Heart left ventricle (tissue), 16 donors: ENCODE measurements around the gene RARRES2. TPM values are rescaled to one million over a fixed set of nuclear protein-coding genes. Genes with fewer than 3 reads are reported as not detected.

Experiments used
- ATAC-seq, 4 donors: fragments of 200-7000 bp; cut with Tn5 transposase; one replicate each; pipeline ENCODE4 v1.9.1; 2020 to 2022; ENCODE audit warnings: moderate library complexity in 4 of 4, mild to moderate bottlenecking in 3 of 4, moderate number of reproducible peaks in 1 of 4
- DNase-seq, 5 donors: peaks; one replicate each; pipeline ENCODE4 v3.0.0-alpha.2; 2020
- H3K27ac ChIP-seq, 12 donors: fragments of 200-600 bp; sonication (generic) in 4 of 12; one replicate each; pipeline versions ENCODE4 v1.5.0 to v1.8.0; 2016 to 2022; ENCODE audit warnings: mild to moderate bottlenecking in 2 of 12
- H3K27me3 ChIP-seq, 9 donors: fragments of 200-600 bp; sonication (generic) in 2 of 9; one replicate each; pipeline versions ENCODE4 v1.5.1 to v1.8.0; 2016 to 2022; ENCODE audit warnings: mild to moderate bottlenecking in 3 of 9
- H3K36me3 ChIP-seq, 9 donors: fragments of 200-600 bp; sonication (generic) in 2 of 9; one replicate each; pipeline versions ENCODE4 v1.5.0 to v1.8.0; 2018 to 2022; ENCODE audit warnings: mild to moderate bottlenecking in 2 of 9
- H3K4me1 ChIP-seq, 12 donors: fragments of 200-600 bp; sonication (generic) in 4 of 12; one replicate each; pipeline versions ENCODE4 v1.5.0 to v1.8.0; 2016 to 2022; ENCODE audit warnings: mild to moderate bottlenecking in 3 of 12
- H3K4me3 ChIP-seq, 12 donors: fragments of 200-600 bp; sonication (generic) in 4 of 12; one replicate each; pipeline versions ENCODE4 v1.5.0 to v1.8.0; 2017 to 2022; ENCODE audit warnings: mild to moderate bottlenecking in 9 of 12, moderate library complexity in 4 of 12
- H3K9me3 ChIP-seq, 12 donors: fragments of 200-600 bp; sonication (generic) in 4 of 12; one replicate each; pipeline versions ENCODE4 v1.5.0 to v1.8.0; 2016 to 2022; ENCODE audit warnings: mild to moderate bottlenecking in 1 of 12
- POLR2A ChIP-seq, 2 donors: fragments of 450-650 bp; IDR thresholded peaks; one replicate each; pipeline ENCODE4 v1.6.1; 2017; ENCODE audit warnings: antibody characterized with exemption in 2 of 2, mild to moderate bottlenecking in 2 of 2, moderate library complexity in 2 of 2
- WGBS, 4 donors: extraction: QIAGEN DNeasy Blood & Tissue Kit in 2 of 4; methylation state at CpG; one replicate each; pipeline versions ENCODE4 v1.1.5 to v1.1.7; 2013 to 2018; 5-methylcytosine and 5-hydroxymethylcytosine counted together
- intact Hi-C, 10 donors: fragments of 100-400 bp; cut with DNase I; formaldehyde crosslinking; loops; one replicate each; pipeline versions ENCODE4 v1.11.1 to v1.14.2; 2022
- polyA plus RNA-seq, 2 donors: library from polyadenylated mRNA; stranded (reverse); fragments of 200-250 nt; gene quantifications; one replicate each; pipeline ENCODE4 v1.2.3, GENCODE V29; 2013
- total RNA-seq, 9 donors: library from RNA; depleted of rRNA in 2 of 9; stranded (reverse); fragments of >200 nt in 2 of 9; fragmentation: NEBNext Ultra II Directional in 3 of 9; extraction: Animal tissue kit (Norgen Biotek cat#: 25700) in 3 of 9; gene quantifications; one replicate each; pipeline versions ENCODE4 v1.1.0 to v1.2.4, GENCODE V29; 2016 to 2023
- TF ChIP-seq, protein P1 (sequence below), 12 donors: fragments of 200-600 bp; sonication (generic) in 4 of 12; IDR thresholded peaks; one replicate each; pipeline versions ENCODE4 v1.5.0 to v1.8.0; 2018 to 2022; ENCODE audit warnings: antibody characterized with exemption in 12 of 12, mild to moderate bottlenecking in 5 of 12
- donor health status: ischemic (EF 13 %, LVEDD 7.1; RV severe dilation, severe dysfunction).
- donor health status: healthy with polysubstance abuse.
- donor health status: DM: no; HTN: yes; CAD: no.
- donor health status: DM: no; HTN: no; CAD: no.
- donor health status: ischemic (EF 25% LVEDD 6.9; RV normal size, moderate dysfunction).
- donor health status: ischemic (EF 25% LVEDD 5.7; RV mildly dilated, moderate dysfunction).
- donor health status: healthy.
- donor health status: DM: yes; HTN: yes; CAD: no.
- donor health status: ischemic (EF 35%, LVEDD 5.7; RV mildly dilated, moderate dysfunction).
- donor health status: nonischemic (EF 11% LVEDD 7.7; RV severe dilation, severe dysfunction).
- donor health status: DM: yes; HTN: yes; CAD: no.
- donor health status: PGD.
- donor health status: ischemic (EF 29% LVEDD 5.4; RV normal size, mild dysfunction).
- donor health status: nonischemic (EF 23%, LVEDD 6.1; RV moderate dilation, normal function).

Gene RARRES2
- total and polyA plus RNA-seq, 11 donors = 3.9 to 108 (median 12.6) TPM

- ATAC-seq = no peak
- peaks cover 0 to 6% (median 0%) of the 10 kb centered on the region in 12 donors for H3K4me1 ChIP-seq
- H3K36me3 ChIP-seq = peaks cover 0 to 3% (median 0%) of the 10 kb centered on the region in 9 donors
- peak overlapping the region in 1 of 12 donors; percentile 64 for H3K27ac ChIP-seq
- 86 to 93% (median 89%) methylated on average over 8 of the region's 8 CpGs for WGBS, 4 donors
- no peak overlapping the region for H3K4me3 ChIP-seq
- TF ChIP-seq, protein P1, sequence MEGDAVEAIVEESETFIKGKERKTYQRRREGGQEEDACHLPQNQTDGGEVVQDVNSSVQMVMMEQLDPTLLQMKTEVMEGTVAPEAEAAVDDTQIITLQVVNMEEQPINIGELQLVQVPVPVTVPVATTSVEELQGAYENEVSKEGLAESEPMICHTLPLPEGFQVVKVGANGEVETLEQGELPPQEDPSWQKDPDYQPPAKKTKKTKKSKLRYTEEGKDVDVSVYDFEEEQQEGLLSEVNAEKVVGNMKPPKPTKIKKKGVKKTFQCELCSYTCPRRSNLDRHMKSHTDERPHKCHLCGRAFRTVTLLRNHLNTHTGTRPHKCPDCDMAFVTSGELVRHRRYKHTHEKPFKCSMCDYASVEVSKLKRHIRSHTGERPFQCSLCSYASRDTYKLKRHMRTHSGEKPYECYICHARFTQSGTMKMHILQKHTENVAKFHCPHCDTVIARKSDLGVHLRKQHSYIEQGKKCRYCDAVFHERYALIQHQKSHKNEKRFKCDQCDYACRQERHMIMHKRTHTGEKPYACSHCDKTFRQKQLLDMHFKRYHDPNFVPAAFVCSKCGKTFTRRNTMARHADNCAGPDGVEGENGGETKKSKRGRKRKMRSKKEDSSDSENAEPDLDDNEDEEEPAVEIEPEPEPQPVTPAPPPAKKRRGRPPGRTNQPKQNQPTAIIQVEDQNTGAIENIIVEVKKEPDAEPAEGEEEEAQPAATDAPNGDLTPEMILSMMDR (IDR thresholded peaks at IDR 0.05) = no peak
- no peak for TF ChIP-seq POLR2A (IDR thresholded peaks at IDR 0.05)
- no peaks in the 10 kb centered on the region for H3K27me3 ChIP-seq
- DNase-seq = no peak
- H3K9me3 ChIP-seq = no peaks in the 10 kb centered on the region
- intact Hi-C loops = no loop called here
Measured at GRCh38 chr7:150334108-150334507, 7.3 kb downstream of the RARRES2 start.

GRCh38 chr7:150333659-150334058 lies 7.8 kb downstream of the RARRES2 start:
- 93 to 97% (median 93%) methylated on average over 8 to 10 of the region's 10 CpGs for WGBS, 4 donors
- intact Hi-C loops = no loop called here
- Histone ChIP-seq H3K4me3 (no peak overlapping the region), H3K9me3 (no peaks in the 10 kb centered on the region), H3K36me3 (peaks cover 0 to 3% (median 0%) of the 10 kb centered on the region in 9 donors), H3K27ac (no peak overlapping the region), H3K4me1 (peaks cover 0 to 6% (median 0%) of the 10 kb centered on the region in 12 donors), H3K27me3 (no peaks in the 10 kb centered on the region)
- ATAC-seq (no peak), DNase-seq (no peak)
- no peak for TF ChIP-seq POLR2A (IDR thresholded peaks at IDR 0.05)
- TF ChIP-seq, protein P1 (IDR thresholded peaks at IDR 0.05) = no peak

- peak in 1 of 5 donors; percentile 54 for DNase-seq
- no peak overlapping the region for H3K27ac ChIP-seq
- H3K4me3 ChIP-seq = no peak overlapping the region
- no peak for ATAC-seq
- peaks cover 0 to 5% (median 0%) of the 10 kb centered on the region in 9 donors for H3K36me3 ChIP-seq
- TF ChIP-seq, protein P1 (IDR thresholded peaks at IDR 0.05) = no peak
- TF ChIP-seq POLR2A (IDR thresholded peaks at IDR 0.05) = no peak
- H3K4me1 ChIP-seq = peaks cover 0 to 6% (median 0%) of the 10 kb centered on the region in 12 donors
- intact Hi-C loops = no loop called here
- H3K27me3 ChIP-seq = no peaks in the 10 kb centered on the region
- WGBS, 4 donors = 92 to 95% (median 94%) methylated on average over 18 of the region's 18 CpGs
- H3K9me3 ChIP-seq = no peaks in the 10 kb centered on the region
Measured at GRCh38 chr7:150332852-150333635, 8.4 kb downstream of the RARRES2 start.

- H3K4me1 ChIP-seq = peaks cover 0 to 1% (median 0%) of the 10 kb centered on the region in 12 donors
- ATAC-seq = no peak
- H3K27me3 ChIP-seq = no peaks in the 10 kb centered on the region
- no peak overlapping the region for H3K4me3 ChIP-seq
- TF ChIP-seq POLR2A (IDR thresholded peaks at IDR 0.05) = no peak
- TF ChIP-seq, protein P1 (IDR thresholded peaks at IDR 0.05) = no peak
- intact Hi-C loops = no loop called here
- H3K36me3 ChIP-seq = peaks cover 0 to 5% (median 0%) of the 10 kb centered on the region in 9 donors
- no peak for DNase-seq
- H3K9me3 ChIP-seq = no peaks in the 10 kb centered on the region
- WGBS, 4 donors = 84 to 97% (median 93%) methylated on average over 9 to 19 of the region's 19 CpGs
- no peak overlapping the region for H3K27ac ChIP-seq
Measured at GRCh38 chr7:150330211-150330885, 11.1 kb downstream of the RARRES2 start.
